Thyroid gland (tissue), 4 donors: Measurements from ENCODE around the gene PCDHGB7.
"Not testable (repeated sequence)": the region's sequence is repeated elsewhere in the genome, so short reads cannot be mapped to it uniquely, and the experiment has no call there.

Source experiments
- POLR2A ChIP-seq, 2 donors: fragments of 450-650 bp; IDR thresholded peaks; one replicate each; pipeline ENCODE4 v1.6.1; 2017; ENCODE audit warnings: antibody characterized with exemption in 2 of 2, mild to moderate bottlenecking in 2 of 2, moderate library complexity in 1 of 2
- TF ChIP-seq, protein P1 (sequence below), 6 experiments: fragments of 200-600 bp in 3 of 6; fragments of 450-650 bp in 3 of 6; sonication (generic) in 3 of 6; IDR thresholded peaks; one replicate each; pipeline ENCODE4 v1.5.1; 2016 to 2019; ENCODE audit warnings: antibody characterized with exemption in 6 of 6, mild to moderate bottlenecking in 2 of 6, inconsistent platforms in 1 of 6, moderate library complexity in 1 of 6

DNA sequence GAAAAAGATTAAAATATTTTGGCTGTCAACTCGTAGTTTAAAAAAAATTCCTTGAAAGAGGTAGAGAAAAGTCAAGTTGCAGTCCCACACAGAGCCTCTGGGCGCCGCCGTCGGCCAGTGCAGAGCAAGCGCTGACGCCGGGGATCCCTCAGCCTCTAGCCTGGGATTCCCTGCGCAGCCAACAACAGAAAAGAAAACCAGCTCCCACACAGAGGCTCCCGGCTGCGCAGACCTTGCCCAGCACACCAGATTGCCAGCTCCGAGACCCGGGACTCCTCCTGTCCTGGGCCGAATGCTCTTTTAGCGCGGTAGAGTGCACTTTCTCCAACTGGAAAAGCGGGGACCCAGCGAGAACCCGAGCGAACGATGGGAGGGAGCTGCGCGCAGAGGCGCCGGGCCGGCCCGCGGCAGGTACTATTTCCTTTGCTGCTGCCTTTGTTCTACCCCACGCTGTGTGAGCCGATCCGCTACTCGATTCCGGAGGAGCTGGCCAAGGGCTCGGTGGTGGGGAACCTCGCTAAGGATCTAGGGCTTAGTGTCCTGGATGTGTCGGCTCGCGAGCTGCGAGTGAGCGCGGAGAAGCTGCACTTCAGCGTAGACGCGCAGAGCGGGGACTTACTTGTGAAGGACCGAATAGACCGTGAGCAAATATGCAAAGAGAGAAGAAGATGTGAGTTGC is at the start of gene PCDHGB7:
- TF ChIP-seq, protein P1, sequence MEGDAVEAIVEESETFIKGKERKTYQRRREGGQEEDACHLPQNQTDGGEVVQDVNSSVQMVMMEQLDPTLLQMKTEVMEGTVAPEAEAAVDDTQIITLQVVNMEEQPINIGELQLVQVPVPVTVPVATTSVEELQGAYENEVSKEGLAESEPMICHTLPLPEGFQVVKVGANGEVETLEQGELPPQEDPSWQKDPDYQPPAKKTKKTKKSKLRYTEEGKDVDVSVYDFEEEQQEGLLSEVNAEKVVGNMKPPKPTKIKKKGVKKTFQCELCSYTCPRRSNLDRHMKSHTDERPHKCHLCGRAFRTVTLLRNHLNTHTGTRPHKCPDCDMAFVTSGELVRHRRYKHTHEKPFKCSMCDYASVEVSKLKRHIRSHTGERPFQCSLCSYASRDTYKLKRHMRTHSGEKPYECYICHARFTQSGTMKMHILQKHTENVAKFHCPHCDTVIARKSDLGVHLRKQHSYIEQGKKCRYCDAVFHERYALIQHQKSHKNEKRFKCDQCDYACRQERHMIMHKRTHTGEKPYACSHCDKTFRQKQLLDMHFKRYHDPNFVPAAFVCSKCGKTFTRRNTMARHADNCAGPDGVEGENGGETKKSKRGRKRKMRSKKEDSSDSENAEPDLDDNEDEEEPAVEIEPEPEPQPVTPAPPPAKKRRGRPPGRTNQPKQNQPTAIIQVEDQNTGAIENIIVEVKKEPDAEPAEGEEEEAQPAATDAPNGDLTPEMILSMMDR (IDR thresholded peaks at IDR 0.05) = peak; percentile 42 to 73 (median 64)
- TF ChIP-seq POLR2A (IDR thresholded peaks at IDR 0.05) = not testable (repeated sequence)
